AG04449 (cell line): Measurements from ENCODE around the gene RALY.

Experiments
- CTCF ChIA-PET: fragments of 350-600 bp; formaldehyde crosslinking; extraction: SDS; loops from one replicate; lab custom pipeline; 2021; ENCODE audit warnings: antibody characterized with exemption; lab: Yijun Ruan, JAX
- POLR2A ChIA-PET: fragments of 400-600, 350-600 bp; formaldehyde crosslinking; extraction: SDS; loops from one replicate; lab custom pipeline; 2020; ENCODE audit warnings: antibody characterized with exemption, inconsistent platforms; lab: Yijun Ruan, JAX
- DNase-seq: peaks from one replicate; pipeline ENCODE4 v3.0.0-alpha.2; 2010; ENCODE audit warnings: low read depth, low spot score
- H3K4me3 ChIP-seq: 2 replicates; pipeline ENCODE4 v1.5.1; 2011; ENCODE audit warnings: low read depth, mild to moderate bottlenecking, control low read depth, low read length
- TF ChIP-seq, protein P1 (sequence below): IDR thresholded peaks from one replicate; pipeline ENCODE4 v1.5.1; 2011; ENCODE audit warnings: mild to moderate bottlenecking, moderate library complexity, low read length, control low read depth, inconsistent platforms; ENCODE audit not compliant: insufficient read depth; ENCODE audit errors: missing control alignments

Gene RALY

GRCh38 chr20:34069341-34070078, 75.8 kb downstream of the RALY start:
- no peak for DNase-seq
- CTCF ChIA-PET: interaction anchor here (0.7 to 9.4 kb wide), 42 partner anchors 9 to 403 kb away, joined by 3 to 155 read pairs (median 4); partner anchors contain the start of genes ACTL10 and EIF2S2

DNA sequence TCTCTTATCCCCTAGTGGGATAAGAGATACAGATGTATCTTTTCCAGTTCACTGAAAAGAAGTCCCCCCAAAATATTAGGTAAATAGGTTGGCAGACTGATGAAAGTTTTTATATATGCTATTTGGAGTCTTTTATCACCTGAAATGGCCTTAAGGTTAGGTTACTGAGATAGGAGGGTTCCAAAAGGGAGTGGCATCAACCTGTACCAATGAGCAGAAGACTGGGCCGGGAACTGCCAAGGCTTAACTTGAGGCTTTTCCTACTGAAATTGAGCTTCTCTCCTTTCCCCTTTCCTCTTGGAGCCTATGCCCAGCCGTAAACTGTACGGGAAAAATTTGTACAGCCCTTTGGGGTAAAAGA, 76.3 kb downstream of the RALY start:
- ChIA-PET CTCF (interaction anchor here (0.6 to 9.4 kb wide), 37 partner anchors 9 to 403 kb away, joined by 3 to 155 read pairs (median 4); partner anchors contain the start of genes ACTL10 and EIF2S2), POLR2A (no interaction called here)
- TF ChIP-seq, protein P1, sequence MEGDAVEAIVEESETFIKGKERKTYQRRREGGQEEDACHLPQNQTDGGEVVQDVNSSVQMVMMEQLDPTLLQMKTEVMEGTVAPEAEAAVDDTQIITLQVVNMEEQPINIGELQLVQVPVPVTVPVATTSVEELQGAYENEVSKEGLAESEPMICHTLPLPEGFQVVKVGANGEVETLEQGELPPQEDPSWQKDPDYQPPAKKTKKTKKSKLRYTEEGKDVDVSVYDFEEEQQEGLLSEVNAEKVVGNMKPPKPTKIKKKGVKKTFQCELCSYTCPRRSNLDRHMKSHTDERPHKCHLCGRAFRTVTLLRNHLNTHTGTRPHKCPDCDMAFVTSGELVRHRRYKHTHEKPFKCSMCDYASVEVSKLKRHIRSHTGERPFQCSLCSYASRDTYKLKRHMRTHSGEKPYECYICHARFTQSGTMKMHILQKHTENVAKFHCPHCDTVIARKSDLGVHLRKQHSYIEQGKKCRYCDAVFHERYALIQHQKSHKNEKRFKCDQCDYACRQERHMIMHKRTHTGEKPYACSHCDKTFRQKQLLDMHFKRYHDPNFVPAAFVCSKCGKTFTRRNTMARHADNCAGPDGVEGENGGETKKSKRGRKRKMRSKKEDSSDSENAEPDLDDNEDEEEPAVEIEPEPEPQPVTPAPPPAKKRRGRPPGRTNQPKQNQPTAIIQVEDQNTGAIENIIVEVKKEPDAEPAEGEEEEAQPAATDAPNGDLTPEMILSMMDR: no peak
- no peak for DNase-seq
- no peak overlapping the region for H3K4me3 ChIP-seq

More at GRCh38 chr20:34069341-34070078, 75.8 kb downstream of the RALY start:
- POLR2A ChIA-PET: no interaction called here
- no peak overlapping the region for H3K4me3 ChIP-seq
- TF ChIP-seq, protein P1: peak; percentile 70

- TF ChIP-seq, protein P1: no peak
- POLR2A ChIA-PET: no interaction called here
- DNase-seq: no peak
- CTCF ChIA-PET: interaction anchor here (0.8 to 9.4 kb wide), 12 partner anchors 11 to 404 kb away, joined by 3 to 155 read pairs (median 6); partner anchors contain the start of gene ACTL10
- no peak overlapping the region for H3K4me3 ChIP-seq
Observed at GRCh38 chr20:34070859-34071258, 77.1 kb downstream of the RALY start.

DNA sequence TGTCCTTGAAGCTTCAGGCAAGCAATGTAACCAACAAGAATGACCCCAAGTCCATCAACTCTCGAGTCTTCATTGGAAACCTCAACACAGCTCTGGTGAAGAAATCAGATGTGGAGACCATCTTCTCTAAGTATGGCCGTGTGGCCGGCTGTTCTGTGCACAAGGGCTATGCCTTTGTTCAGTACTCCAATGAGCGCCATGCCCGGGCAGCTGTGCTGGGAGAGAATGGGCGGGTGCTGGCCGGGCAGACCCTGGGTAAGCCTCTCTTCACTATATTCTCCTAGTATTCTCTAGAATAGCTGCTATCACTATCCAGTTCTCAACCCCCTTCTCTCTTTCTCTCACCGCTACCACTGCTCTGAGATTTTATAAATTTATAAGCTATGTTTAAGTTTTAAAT, 78.4 kb downstream of the RALY start:
- H3K4me3 ChIP-seq: no peak overlapping the region
- DNase-seq: no peak
- ChIA-PET CTCF (interaction anchor here (0.7 to 9.4 kb wide), 6 partner anchors 15 to 209 kb away, joined by 3 to 155 read pairs (median 3); no protein-coding TSS in a partner anchor), POLR2A (no interaction called here)
- TF ChIP-seq, protein P1: no peak

DNA sequence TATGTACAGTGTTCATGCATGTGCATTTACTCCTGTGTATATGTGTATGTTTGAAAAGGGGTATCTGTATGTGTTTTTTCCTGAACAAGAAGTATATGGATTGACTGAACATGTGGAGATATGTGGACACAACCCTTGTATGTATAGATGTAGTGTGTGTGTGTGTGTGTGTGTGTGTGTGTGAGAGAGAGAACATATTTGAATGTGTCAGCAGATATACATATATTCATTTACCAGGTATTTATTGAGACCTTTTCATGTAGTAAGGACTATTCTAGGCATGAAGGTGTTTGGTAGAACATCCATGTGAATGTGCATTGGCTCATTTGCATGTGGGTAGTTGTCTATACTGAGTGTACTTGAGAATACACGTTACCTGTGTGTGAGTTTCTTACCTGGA, 79.1 kb downstream of the RALY start:
- ChIA-PET POLR2A (interaction anchor here (0.6 kb wide), 1 partner anchor 260 kb away, joined by 3 read pairs; no protein-coding TSS in a partner anchor), CTCF (interaction anchor here (0.7 to 9.4 kb wide), 5 partner anchors 16 to 209 kb away, joined by 3 to 155 read pairs (median 3); no protein-coding TSS in a partner anchor)
- no peak overlapping the region for H3K4me3 ChIP-seq
- no peak for DNase-seq
- TF ChIP-seq, protein P1: no peak
